ENCODE measurements around the gene UBE2V1.

The UBE2V1 gene

GRCh38 chr20:50118203-50118602 is 5.3 kb upstream of the UBE2V1 start:
- no peak overlapping the region for H4K91ac ChIP-seq (ENCODE audit: low read depth, low read length, poor library complexity)
- no peaks in the 10 kb centered on the region for H3K79me1 ChIP-seq (ENCODE audit: low read depth, low read length)
- H3K4me2 ChIP-seq (ENCODE audit: insufficient read depth, low read length, poor library complexity, severe bottlenecking): no peak overlapping the region
- no peak overlapping the region for H2AFZ ChIP-seq (ENCODE audit: low read length)
- peaks cover 0 to 5% of the 10 kb centered on the region in 2 donors for H3K36me3 ChIP-seq (replicated peaks in 1 of 2; ENCODE audit: control insufficient read depth in 2 of 2, insufficient read depth in 2 of 2, low read length in 2 of 2)
- H3K27me3 ChIP-seq (ENCODE audit: control insufficient read depth in 3 of 3, insufficient read depth in 3 of 3, low read depth in 1 of 3, low read length in 3 of 3): no peaks in the 10 kb centered on the region
- H3K27ac ChIP-seq (replicated peaks; ENCODE audit: low read length): no peak overlapping the region
- no peak overlapping the region for H3K23ac ChIP-seq (ENCODE audit: low read depth, low read length, poor library complexity)
- no peaks in the 10 kb centered on the region for H3K9me3 ChIP-seq (replicated peaks in 1 of 2; ENCODE audit: control insufficient read depth in 2 of 2, insufficient read depth in 1 of 2, low read depth in 1 of 2, low read length in 2 of 2)
- no peak overlapping the region for H2AK5ac ChIP-seq (ENCODE audit: low read depth, low read length)
- H2BK15ac ChIP-seq (ENCODE audit: low read length): no peak overlapping the region
- no peak overlapping the region for H2BK12ac ChIP-seq (ENCODE audit: low read length)
- no peak overlapping the region for H3K4ac ChIP-seq (ENCODE audit: low read length)
- no peak overlapping the region for H3K18ac ChIP-seq (ENCODE audit: low read length)
- H3K4me3 ChIP-seq (ENCODE audit: low read length in 2 of 2): no peak overlapping the region
- peaks cover 5 to 9% of the 10 kb centered on the region in 2 donors for H3K4me1 ChIP-seq (ENCODE audit: control insufficient read depth in 2 of 2, insufficient read depth in 1 of 2, low read depth in 1 of 2, low read length in 2 of 2)
- no peak for DNase-seq (ENCODE audit: low spot score)
- H3K14ac ChIP-seq (ENCODE audit: low read length): no peak overlapping the region
- H2BK120ac ChIP-seq (ENCODE audit: low read depth, low read length): no peak overlapping the region
- no CpG with 5 or more reads among the region's 2 CpGs for WGBS, 2 donors (ENCODE audit: extremely low coverage in 2 of 2, insufficient read length in 2 of 2, insufficient replicate concordance in 1 of 2)
- H4K8ac ChIP-seq (ENCODE audit: low read depth, low read length): no peak overlapping the region
- H2BK5ac ChIP-seq (ENCODE audit: low read length): no peak overlapping the region
- H3K9ac ChIP-seq (ENCODE audit: low read depth, low read length, poor library complexity): no peak overlapping the region

- DNase-seq (ENCODE audit: low spot score): no peak
- no CpG with 5 or more reads among the region's 19 CpGs for WGBS, 2 donors (ENCODE audit: extremely low coverage in 2 of 2, insufficient read length in 2 of 2, insufficient replicate concordance in 1 of 2)
Measured at GRCh38 chr20:50116368-50116999, 3.5 kb upstream of the UBE2V1 start.

GRCh38 chr20:50115591-50116367 is 2.8 kb upstream of the UBE2V1 start:
- Histone ChIP-seq H2AK5ac (ENCODE audit: low read depth, low read length) (no peak overlapping the region), H2BK12ac (ENCODE audit: low read length) (no peak overlapping the region), H4K8ac (ENCODE audit: low read depth, low read length) (no peak overlapping the region), H4K91ac (ENCODE audit: low read depth, low read length, poor library complexity) (no peak overlapping the region), H3K4ac (ENCODE audit: low read length) (no peak overlapping the region), H3K9ac (ENCODE audit: low read depth, low read length, poor library complexity) (no peak overlapping the region), H2BK5ac (ENCODE audit: low read length) (no peak overlapping the region), H3K27me3 (ENCODE audit: control insufficient read depth in 3 of 3, insufficient read depth in 3 of 3, low read depth in 1 of 3, low read length in 3 of 3) (no peaks in the 10 kb centered on the region), H3K36me3 (replicated peaks in 1 of 2; ENCODE audit: control insufficient read depth in 2 of 2, insufficient read depth in 2 of 2, low read length in 2 of 2) (peaks cover 0 to 7% of the 10 kb centered on the region in 2 donors), H2BK15ac (ENCODE audit: low read length) (no peak overlapping the region), H3K4me3 (ENCODE audit: low read length in 2 of 2) (peak overlapping the region; percentile 50 to 78), H3K9me3 (replicated peaks in 1 of 2; ENCODE audit: control insufficient read depth in 2 of 2, insufficient read depth in 1 of 2, low read depth in 1 of 2, low read length in 2 of 2) (no peaks in the 10 kb centered on the region), H3K27ac (replicated peaks; ENCODE audit: low read length) (no peak overlapping the region), H3K4me1 (ENCODE audit: control insufficient read depth in 2 of 2, insufficient read depth in 1 of 2, low read depth in 1 of 2, low read length in 2 of 2) (peaks cover 11 to 15% of the 10 kb centered on the region in 2 donors), H3K79me1 (ENCODE audit: low read depth, low read length) (peaks cover 3% of the 10 kb centered on the region), H3K14ac (ENCODE audit: low read length) (no peak overlapping the region), H3K23ac (ENCODE audit: low read depth, low read length, poor library complexity) (no peak overlapping the region), H2AFZ (ENCODE audit: low read length) (peak overlapping the region; percentile 79), H3K18ac (ENCODE audit: low read length) (no peak overlapping the region), H2BK120ac (ENCODE audit: low read depth, low read length) (no peak overlapping the region), H3K4me2 (ENCODE audit: insufficient read depth, low read length, poor library complexity, severe bottlenecking) (peak overlapping the region; percentile 57)
- WGBS, 2 donors (ENCODE audit: extremely low coverage in 2 of 2, insufficient read length in 2 of 2, insufficient replicate concordance in 1 of 2): no CpG with 5 or more reads among the region's 24 CpGs
- DNase-seq (ENCODE audit: low spot score): peak; percentile 89

More at GRCh38 chr20:50116368-50116999, 3.5 kb upstream of the UBE2V1 start:
- H2BK15ac ChIP-seq (ENCODE audit: low read length): no peak overlapping the region
- peak overlapping the region; percentile 53 for H2AK5ac ChIP-seq (ENCODE audit: low read depth, low read length)
- H3K4me2 ChIP-seq (ENCODE audit: insufficient read depth, low read length, poor library complexity, severe bottlenecking): peak overlapping the region; percentile 35
- H3K79me1 ChIP-seq (ENCODE audit: low read depth, low read length): peaks cover 3% of the 10 kb centered on the region
- H2AFZ ChIP-seq (ENCODE audit: low read length): peak overlapping the region; percentile 79
- no peak overlapping the region for H3K14ac ChIP-seq (ENCODE audit: low read length)
- H3K4me3 ChIP-seq (ENCODE audit: low read length in 2 of 2): peak overlapping the region in 1 of 2 donors; percentile 50
- no peak overlapping the region for H2BK12ac ChIP-seq (ENCODE audit: low read length)
- H3K4me1 ChIP-seq (ENCODE audit: control insufficient read depth in 2 of 2, insufficient read depth in 1 of 2, low read depth in 1 of 2, low read length in 2 of 2): peaks cover 10 to 12% of the 10 kb centered on the region in 2 donors
- H3K18ac ChIP-seq (ENCODE audit: low read length): peak overlapping the region; percentile 42
- no peaks in the 10 kb centered on the region for H3K27me3 ChIP-seq (ENCODE audit: control insufficient read depth in 3 of 3, insufficient read depth in 3 of 3, low read depth in 1 of 3, low read length in 3 of 3)
- no peak overlapping the region for H3K27ac ChIP-seq (replicated peaks; ENCODE audit: low read length)
- no peak overlapping the region for H3K23ac ChIP-seq (ENCODE audit: low read depth, low read length, poor library complexity)
- H4K8ac ChIP-seq (ENCODE audit: low read depth, low read length): no peak overlapping the region
- H3K4ac ChIP-seq (ENCODE audit: low read length): no peak overlapping the region
- H2BK5ac ChIP-seq (ENCODE audit: low read length): no peak overlapping the region
- no peaks in the 10 kb centered on the region for H3K9me3 ChIP-seq (replicated peaks in 1 of 2; ENCODE audit: control insufficient read depth in 2 of 2, insufficient read depth in 1 of 2, low read depth in 1 of 2, low read length in 2 of 2)
- no peak overlapping the region for H3K9ac ChIP-seq (ENCODE audit: low read depth, low read length, poor library complexity)
- H4K91ac ChIP-seq (ENCODE audit: low read depth, low read length, poor library complexity): no peak overlapping the region
- H3K36me3 ChIP-seq (replicated peaks in 1 of 2; ENCODE audit: control insufficient read depth in 2 of 2, insufficient read depth in 2 of 2, low read length in 2 of 2): no peaks in the 10 kb centered on the region
- H2BK120ac ChIP-seq (ENCODE audit: low read depth, low read length): no peak overlapping the region

GRCh38 chr20:50115041-50115512 is 2.1 kb upstream of the UBE2V1 start:
- Histone ChIP-seq H3K23ac (ENCODE audit: low read depth, low read length, poor library complexity) (no peak overlapping the region), H2AFZ (ENCODE audit: low read length) (no peak overlapping the region), H4K8ac (ENCODE audit: low read depth, low read length) (no peak overlapping the region), H3K14ac (ENCODE audit: low read length) (no peak overlapping the region), H3K4me3 (ENCODE audit: low read length in 2 of 2) (peak overlapping the region; percentile 50 to 78), H2BK15ac (ENCODE audit: low read length) (no peak overlapping the region), H3K27me3 (ENCODE audit: control insufficient read depth in 3 of 3, insufficient read depth in 3 of 3, low read depth in 1 of 3, low read length in 3 of 3) (no peaks in the 10 kb centered on the region), H3K27ac (replicated peaks; ENCODE audit: low read length) (no peak overlapping the region), H3K9ac (ENCODE audit: low read depth, low read length, poor library complexity) (no peak overlapping the region), H3K79me1 (ENCODE audit: low read depth, low read length) (peaks cover 4% of the 10 kb centered on the region), H2BK5ac (ENCODE audit: low read length) (no peak overlapping the region), H3K4me2 (ENCODE audit: insufficient read depth, low read length, poor library complexity, severe bottlenecking) (peak overlapping the region; percentile 57), H3K4ac (ENCODE audit: low read length) (no peak overlapping the region), H3K36me3 (replicated peaks in 1 of 2; ENCODE audit: control insufficient read depth in 2 of 2, insufficient read depth in 2 of 2, low read length in 2 of 2) (peaks cover 0 to 14% of the 10 kb centered on the region in 2 donors), H2AK5ac (ENCODE audit: low read depth, low read length) (no peak overlapping the region), H2BK120ac (ENCODE audit: low read depth, low read length) (no peak overlapping the region), H4K91ac (ENCODE audit: low read depth, low read length, poor library complexity) (no peak overlapping the region), H3K9me3 (replicated peaks in 1 of 2; ENCODE audit: control insufficient read depth in 2 of 2, insufficient read depth in 1 of 2, low read depth in 1 of 2, low read length in 2 of 2) (no peaks in the 10 kb centered on the region), H3K18ac (ENCODE audit: low read length) (no peak overlapping the region), H2BK12ac (ENCODE audit: low read length) (no peak overlapping the region), H3K4me1 (ENCODE audit: control insufficient read depth in 2 of 2, insufficient read depth in 1 of 2, low read depth in 1 of 2, low read length in 2 of 2) (peaks cover 11 to 15% of the 10 kb centered on the region in 2 donors)
- no CpG with 5 or more reads among the region's 6 CpGs for WGBS, 2 donors (ENCODE audit: extremely low coverage in 2 of 2, insufficient read length in 2 of 2, insufficient replicate concordance in 1 of 2)
- no peak for DNase-seq (ENCODE audit: low spot score)

Measured in neuronal stem cell (in vitro differentiated cells).